HG02938 (cell line): Measurements from ENCODE around the gene ANGPTL4.
"Not testable (repeated sequence)": the region's sequence is repeated elsewhere in the genome, so short reads cannot be mapped to it uniquely, and the experiment has no call there.

Experiments
- ATAC-seq: cut with Tn5 transposase; IDR thresholded peaks from one replicate; pipeline ENCODE4 v1.9.1; 2021; ENCODE audit warnings: mild to moderate bottlenecking, moderate library complexity; ENCODE audit not compliant: unreplicated experiment

The ANGPTL4 gene

GRCh38 chr19:8363803-8364771 is at the start of gene ANGPTL4:
TSS of gene ANGPTL4 (plus strand) at chr19:8364155. CDS start at chr19:8364322, 167 bp downstream.
- ATAC-seq, result no peak

DNA sequence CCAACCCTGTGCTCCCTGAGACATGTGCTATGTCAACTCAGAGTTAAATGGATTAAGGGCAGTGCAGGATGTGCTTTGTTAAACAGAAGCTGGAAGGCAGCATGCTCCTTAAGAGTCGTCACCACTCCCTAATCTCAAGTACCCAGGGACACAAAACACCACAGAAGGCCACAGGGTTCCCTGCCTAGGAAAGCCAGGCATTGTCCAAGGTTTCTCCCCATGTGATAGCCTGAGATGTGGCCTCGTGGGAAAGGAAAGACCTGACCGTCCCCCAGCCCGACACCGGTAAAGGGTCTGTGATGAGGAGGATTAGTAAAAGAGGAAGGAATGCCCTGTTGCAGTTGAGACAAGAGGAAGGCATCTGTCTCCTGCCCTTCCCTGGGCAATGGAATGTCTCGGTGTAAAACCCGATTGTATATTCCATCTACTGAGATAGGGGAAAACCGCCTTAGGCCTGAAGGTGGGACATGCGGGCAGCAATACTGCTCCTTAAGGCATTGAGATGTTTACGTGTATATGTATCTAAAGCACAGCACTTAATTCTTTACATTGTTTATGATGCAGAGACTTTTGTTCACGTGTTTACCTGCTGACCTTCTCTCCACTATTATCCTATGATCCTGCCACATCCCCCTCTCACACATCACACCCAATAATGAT is 48.8 kb upstream of the ANGPTL4 start:
- ATAC-seq, result not testable (repeated sequence)

GRCh38 chr19:8316351-8317125 is 47.4 kb upstream of the ANGPTL4 start:
- no peak for ATAC-seq

DNA sequence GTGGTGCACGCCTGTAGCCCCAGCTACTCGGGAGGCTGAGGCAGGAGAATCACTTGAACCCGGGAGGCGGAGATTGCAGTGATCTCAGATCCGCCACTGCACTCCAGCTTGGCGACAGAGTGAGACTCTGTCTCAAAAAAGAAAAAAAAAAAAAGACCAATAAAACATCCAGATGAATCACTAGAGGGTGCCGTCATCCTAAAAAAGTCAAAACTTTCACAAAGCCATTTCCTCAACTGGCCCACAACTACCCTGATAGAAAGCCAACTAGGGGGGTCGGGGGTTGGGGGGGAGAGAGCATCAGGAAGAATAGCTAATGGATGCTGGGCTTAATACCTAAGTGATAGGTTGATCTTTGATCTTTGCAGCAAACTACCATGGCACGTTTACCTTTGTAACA is 45.1 kb upstream of the ANGPTL4 start:
- not testable (repeated sequence) for ATAC-seq

DNA sequence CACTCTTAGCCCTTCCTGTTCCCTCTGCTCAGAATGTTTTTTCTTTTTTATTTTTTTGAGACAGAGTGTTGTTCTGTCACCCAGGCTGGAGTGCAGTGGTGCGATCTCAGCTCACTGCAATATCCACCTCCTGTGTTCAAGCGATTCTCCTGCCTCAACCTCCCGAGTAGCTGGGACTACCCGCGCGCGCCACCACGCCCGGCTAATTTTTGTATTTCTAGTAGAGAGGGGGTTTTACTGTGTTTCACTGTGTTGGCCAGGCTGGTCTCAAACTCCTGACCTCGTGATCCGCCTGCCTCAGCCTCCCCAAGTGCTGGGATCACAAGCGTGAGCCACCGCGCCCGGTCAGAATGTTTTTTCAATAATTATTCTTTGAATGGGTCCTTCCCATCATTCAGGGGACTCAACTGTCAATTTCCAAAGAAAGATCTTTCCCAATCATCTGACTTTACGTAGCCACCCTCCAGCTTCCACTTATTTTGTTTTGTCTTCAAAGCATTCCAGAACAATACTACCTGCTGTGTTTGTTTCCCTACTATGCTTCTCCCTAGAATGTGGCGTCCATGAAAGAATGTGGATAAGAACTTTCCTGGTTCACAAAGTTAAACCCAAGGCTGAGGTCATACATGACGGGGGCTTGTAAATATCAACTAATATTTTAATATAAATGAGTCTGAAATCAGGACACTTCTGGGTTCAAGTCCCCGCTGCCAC is 44.0 kb upstream of the ANGPTL4 start:
- ATAC-seq, result no peak

DNA sequence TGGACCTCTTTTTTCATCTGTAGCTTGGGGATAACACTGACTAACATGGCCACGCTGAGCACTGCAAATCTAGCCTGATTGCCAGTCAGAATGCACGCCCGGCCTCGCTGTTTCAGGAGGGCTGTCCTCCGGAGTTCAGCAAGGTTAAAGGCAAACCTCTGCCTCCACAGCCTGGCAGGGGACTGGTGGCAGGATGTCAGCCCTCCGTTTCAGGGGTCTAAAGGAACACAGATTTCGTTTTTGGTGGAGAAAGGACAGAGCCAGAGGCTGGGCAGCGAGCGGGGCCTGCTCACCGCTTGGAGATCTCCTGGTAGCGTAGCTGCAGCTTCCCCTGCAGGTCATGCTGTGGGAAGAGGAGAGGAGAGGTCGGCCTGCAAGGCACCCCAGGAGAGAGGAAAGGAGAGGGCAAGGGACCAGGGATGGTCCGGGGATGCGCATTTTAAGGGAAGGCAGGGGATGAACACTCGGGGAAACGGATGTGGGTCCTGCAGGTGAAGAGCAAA is 43.3 kb upstream of the ANGPTL4 start:
- ATAC-seq, result no peak

DNA sequence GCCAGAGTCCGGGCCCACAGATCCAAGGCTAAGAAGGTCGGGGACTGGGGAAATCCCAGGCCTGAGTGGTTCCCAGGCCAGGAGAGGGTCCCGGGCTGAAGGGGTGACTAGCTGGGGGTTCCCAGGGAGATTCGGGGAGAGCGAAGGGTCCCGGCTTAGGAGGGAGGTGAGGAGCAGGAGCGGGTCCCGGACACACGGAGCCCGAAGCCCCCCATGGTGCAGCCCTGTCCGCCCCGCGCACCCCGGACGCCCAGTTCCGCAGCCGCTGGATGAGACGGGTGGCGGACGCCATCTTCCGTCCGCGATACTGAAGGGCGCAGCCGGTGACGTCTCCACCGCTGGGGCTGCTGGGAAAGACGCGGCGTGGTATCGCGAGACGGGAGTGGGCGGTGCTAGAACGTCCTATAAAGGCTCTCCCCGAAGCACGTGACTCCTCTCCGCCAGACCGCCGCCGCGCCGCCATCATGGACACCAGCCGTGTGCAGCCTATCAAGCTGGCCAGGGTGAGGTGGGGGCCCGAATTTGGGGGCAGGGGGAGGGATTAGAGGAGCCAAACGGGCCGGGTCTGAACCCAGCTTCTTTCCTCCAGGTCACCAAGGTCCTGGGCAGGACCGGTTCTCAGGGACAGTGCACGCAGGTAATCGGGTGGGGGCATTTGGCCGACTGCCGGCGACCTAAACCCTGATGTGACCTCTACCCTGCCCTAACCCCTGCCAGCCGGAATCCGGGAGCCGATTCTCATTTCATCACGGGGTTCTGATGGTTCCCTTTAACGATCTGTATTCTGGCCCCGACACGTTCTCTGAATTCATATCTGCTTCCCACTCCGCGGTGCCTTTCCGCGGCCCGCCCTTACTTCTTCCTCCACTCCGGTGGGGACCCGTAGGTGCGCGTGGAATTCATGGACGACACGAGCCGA is 42.6 kb upstream of the ANGPTL4 start, which contains the start of the genes NDUFA7 and RPS28:
TSS of gene NDUFA7 (minus strand) at position 309 of the 919 bp plus-strand sequence. CDS start at position 292, 17 bp downstream.
TSS of gene RPS28 (plus strand) at position 430 of the 919 bp plus-strand sequence. CDS start at position 465, 35 bp downstream.
- peak; percentile 85 for ATAC-seq

- no peak for ATAC-seq
These were observed 41.8 kb upstream of the ANGPTL4 start for GRCh38 chr19:8321986-8322637.

DNA sequence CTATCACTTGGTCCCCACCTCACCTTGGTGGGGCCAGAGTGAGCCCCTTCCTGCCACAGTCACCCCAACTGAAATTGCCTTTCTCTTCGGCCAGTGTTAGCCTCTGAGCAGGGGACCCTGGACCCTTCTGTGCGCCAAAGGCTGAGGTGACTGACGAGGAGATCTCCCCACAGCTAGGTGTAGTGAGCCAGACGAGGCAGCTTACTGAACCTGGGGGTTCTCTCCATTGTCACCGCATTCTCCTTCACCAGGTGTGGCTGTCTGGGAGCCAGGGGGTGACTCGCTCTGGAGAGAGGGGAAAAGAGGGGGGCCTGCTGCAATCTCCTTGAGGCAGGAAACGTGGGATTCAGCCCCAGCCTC is 41.3 kb upstream of the ANGPTL4 start:
- no peak for ATAC-seq

- ATAC-seq, result no peak
These were observed 40.2 kb upstream of the ANGPTL4 start for GRCh38 chr19:8323781-8324185.

DNA sequence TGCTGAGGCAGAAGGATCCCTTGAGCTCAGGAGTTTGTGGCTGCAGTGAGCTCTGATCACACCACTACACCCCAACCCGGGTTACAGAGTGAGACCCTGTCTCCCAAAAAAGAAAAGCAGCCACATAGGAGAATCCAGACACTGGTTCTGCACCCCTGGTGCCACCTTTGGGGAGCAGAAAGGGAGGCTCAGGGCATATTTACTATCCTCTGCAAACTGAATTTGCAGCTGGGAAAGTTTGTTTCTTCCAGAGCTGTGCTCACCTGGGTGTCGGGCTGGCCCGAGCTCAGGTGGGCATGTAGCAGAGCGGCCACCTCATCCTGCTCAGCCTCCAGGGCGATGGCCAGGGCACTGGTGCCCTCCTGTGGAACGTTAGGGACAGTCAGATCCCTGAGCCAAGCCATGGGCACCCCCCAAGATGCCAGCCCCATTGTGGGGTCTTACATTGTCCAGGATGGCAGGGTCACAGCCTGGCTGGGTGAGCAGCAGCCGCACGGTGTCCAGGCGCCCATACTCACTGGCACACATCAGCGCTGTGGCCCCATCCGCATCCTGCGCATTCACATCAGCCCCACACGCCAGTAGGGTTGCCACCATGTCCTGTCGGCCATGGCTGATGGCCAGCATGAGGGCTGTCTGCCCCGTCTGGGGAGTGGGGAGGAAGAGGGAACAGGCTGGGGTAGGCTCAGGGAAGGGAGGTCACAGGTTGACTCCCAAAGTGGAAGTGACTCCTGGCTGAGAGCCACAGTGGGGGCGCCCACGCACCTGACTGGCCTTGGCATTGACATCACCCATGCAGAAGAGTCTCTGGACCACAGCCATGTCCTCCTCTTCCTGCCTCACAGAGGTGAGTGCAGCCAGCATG is 39.5 kb upstream of the ANGPTL4 start:
- no peak for ATAC-seq

DNA sequence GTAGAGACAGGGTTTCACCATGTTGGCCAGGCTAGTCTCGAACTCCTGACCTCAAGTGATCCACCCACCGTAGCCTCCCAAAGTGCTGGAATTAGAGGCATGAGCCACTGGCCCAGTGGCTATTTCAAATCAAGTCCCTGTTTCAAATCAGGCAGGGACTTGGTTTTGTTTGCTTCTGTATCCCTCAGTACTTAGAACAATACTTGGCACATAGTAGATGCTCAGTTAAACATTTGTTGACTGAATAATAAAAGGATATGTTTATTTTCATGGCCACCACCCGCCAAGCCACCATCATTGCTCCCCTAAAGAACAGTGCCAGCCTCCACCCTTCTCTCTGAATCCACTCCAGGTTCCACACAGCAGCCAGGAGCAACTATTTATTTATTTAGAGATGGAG is 38.5 kb upstream of the ANGPTL4 start:
- ATAC-seq, result no peak

- ATAC-seq, result no peak
These were observed 34.0 kb upstream of the ANGPTL4 start for GRCh38 chr19:8329996-8330395.

GRCh38 chr19:8331263-8331845 is 32.6 kb upstream of the ANGPTL4 start:
- no peak for ATAC-seq

DNA sequence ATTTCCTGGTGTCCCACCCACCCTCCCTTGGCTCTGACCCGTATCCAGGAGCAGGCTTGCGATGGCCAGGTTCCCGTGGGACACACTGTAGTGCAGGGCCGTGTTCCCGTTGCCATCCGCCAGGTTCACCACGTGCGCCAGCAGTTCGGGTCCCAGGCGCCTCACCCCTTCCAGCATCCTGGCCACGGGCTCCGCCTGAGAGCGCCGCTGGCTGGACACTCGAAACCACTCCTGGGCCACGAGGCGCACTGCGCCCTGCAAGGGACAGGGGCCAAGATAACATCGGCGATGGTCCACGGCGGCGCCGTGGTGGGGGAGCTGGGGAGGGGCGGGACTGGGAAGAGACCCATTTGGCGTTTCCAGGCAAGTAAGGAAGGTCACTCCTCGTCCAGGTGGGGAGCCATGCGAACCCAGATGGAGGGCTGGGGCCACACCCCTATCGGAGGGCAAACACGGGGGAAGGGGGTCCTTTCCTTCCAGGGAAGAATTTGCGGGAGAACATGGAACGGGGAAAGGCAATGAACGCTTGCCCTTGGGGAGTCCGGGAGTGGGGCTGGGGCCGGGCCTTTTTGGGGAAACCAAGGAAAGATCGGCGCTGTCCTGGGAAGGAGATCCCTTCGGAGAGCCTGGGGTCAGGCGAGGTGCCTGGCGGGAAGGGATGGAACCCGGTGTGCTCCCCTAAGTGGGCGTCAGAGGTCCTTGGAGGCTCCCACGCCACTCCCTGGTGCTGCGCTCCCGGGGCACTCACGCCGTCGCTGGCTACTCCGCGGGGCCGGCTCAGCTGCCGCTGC is 30.8 kb upstream of the ANGPTL4 start:
- ATAC-seq, result no peak

DNA sequence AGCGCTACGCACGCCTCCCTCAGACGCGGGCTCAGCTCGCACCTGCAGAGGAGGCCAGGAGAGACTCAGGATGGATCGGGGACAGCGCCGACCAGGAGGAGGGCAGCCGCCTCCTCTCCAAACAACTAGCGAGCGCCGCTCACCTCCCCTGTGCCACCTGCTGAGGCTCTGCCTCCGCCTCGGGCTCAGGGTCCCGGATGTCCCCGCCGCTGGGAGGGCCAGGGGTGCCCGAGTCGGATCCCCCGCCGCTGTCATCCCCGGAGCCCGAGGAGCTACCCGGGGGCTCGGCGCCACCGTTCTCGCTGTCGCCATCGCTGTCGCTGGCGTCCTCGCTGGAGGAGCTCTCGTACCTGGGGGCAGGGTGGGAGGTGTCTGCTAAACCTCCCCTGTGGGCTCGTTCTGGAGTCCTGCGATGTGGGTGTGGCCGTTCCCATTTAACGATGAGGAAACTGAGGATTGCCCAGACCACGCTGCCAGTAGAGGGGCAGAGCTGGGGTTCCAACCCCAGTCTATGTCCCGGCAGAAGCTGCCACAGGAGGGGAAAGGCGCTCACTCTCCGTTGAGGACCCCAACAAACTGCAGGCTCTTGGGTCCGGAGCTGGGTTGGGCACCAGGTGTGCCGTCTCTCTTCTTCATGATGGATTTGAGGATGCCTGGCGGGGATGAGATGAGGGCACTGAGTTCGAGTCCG is 30.0 kb upstream of the ANGPTL4 start:
- no peak for ATAC-seq
